HTERT RPE-1 (cell line): ENCODE results near the gene RAB11FIP3.

ENCODE experiments used
- in situ Hi-C: fragments of 300-500 bp; cut with MboI; formaldehyde crosslinking; loops from 4 replicates; pipeline ENCODE4 v1.14.3; 2020; ENCODE audit warnings: low sequenced_read_pairs

RAB11FIP3 gene

GRCh38 chr16:529012-529575 is 103.6 kb downstream of the RAB11FIP3 start:
- in situ Hi-C loops: no loop called here

- in situ Hi-C loops: no loop called here
These were observed 104.8 kb downstream of the RAB11FIP3 start for GRCh38 chr16:530111-530817.

GRCh38 chr16:531494-532125 is 106.2 kb downstream of the RAB11FIP3 start:
- in situ Hi-C loops: no loop called here

GRCh38 chr16:533391-534123 is 108.1 kb downstream of the RAB11FIP3 start:
- in situ Hi-C loops: no loop called here

- in situ Hi-C loops: no loop called here
These were observed 108.7 kb downstream of the RAB11FIP3 start for GRCh38 chr16:534135-534534.

- in situ Hi-C loops: no loop called here
These were observed 109.5 kb downstream of the RAB11FIP3 start for GRCh38 chr16:534856-535445.

GRCh38 chr16:535446-536405 is 110.3 kb downstream of the RAB11FIP3 start:
- in situ Hi-C loops: no loop called here

- in situ Hi-C loops: no loop called here
These were observed 111.3 kb downstream of the RAB11FIP3 start for GRCh38 chr16:536746-537145.

- in situ Hi-C loops: no loop called here
These were observed 112.2 kb downstream of the RAB11FIP3 start for GRCh38 chr16:537415-538335.

- in situ Hi-C loops: no loop called here
These were observed 114.6 kb downstream of the RAB11FIP3 start for GRCh38 chr16:539901-540530.

- in situ Hi-C loops: no loop called here
These were observed 115.3 kb downstream of the RAB11FIP3 start for GRCh38 chr16:540645-541340.

- in situ Hi-C loops: no loop called here
These were observed 118.1 kb downstream of the RAB11FIP3 start for GRCh38 chr16:543301-544164.

- in situ Hi-C loops: no loop called here
These were observed 119.1 kb downstream of the RAB11FIP3 start for GRCh38 chr16:544517-544916.

GRCh38 chr16:546909-547770 is 121.7 kb downstream of the RAB11FIP3 start:
- in situ Hi-C loops: no loop called here

GRCh38 chr16:548586-548985 is 123.1 kb downstream of the RAB11FIP3 start:
- in situ Hi-C loops: no loop called here
